Measurements from ENCODE around the gene ANXA6. TPM values are rescaled to one million over a fixed set of nuclear protein-coding genes. Genes with fewer than 3 reads are reported as not detected.

ANXA6 gene
- total and polyA plus RNA-seq, 2 donors (not counting 1 experiment from before 2014, with no cell fraction given) = 136 to 300 TPM

- Histone ChIP-seq H3K9me3 (ENCODE audit: control extremely low read depth in 1 of 3, control insufficient read depth in 2 of 3, insufficient read depth in 1 of 3, low read length in 2 of 3) (no peaks in the 10 kb centered on the region), H3K27ac (ENCODE audit: low read length in 2 of 2) (no peak overlapping the region), H3K79me2 (ENCODE audit: control insufficient read depth, insufficient read depth, low read length) (peaks cover 58% of the 10 kb centered on the region), H3K4me1 (ENCODE audit: control insufficient read depth in 2 of 2, insufficient read depth in 2 of 2, low read length in 2 of 2) (peaks cover 21 to 28% of the 10 kb centered on the region in 2 donors), H4K20me1 (ENCODE audit: control insufficient read depth, insufficient read depth, low read length, poor library complexity, severe bottlenecking) (no peaks in the 10 kb centered on the region), H3K4me3 (ENCODE audit: control extremely low read depth in 1 of 5, extremely low read depth in 1 of 5, insufficient read depth in 1 of 5, low read depth in 2 of 5, low read length in 4 of 5) (no peak overlapping the region), H3K9ac (ENCODE audit: low read length) (no peak overlapping the region), H3K27me3 (replicated peaks in 1 of 4; ENCODE audit: control extremely low read depth in 1 of 4, control insufficient read depth in 3 of 4, insufficient read depth in 4 of 4, low read length in 3 of 4) (no peaks in the 10 kb centered on the region), H3K4me2 (replicated peaks; ENCODE audit: low read depth, low read length, poor library complexity, severe bottlenecking) (peak overlapping the region; percentile 38), H2AFZ (ENCODE audit: insufficient read depth, low read depth, low read length, poor library complexity, severe bottlenecking) (peak overlapping the region; percentile 49), H3K36me3 (replicated peaks in 1 of 2; ENCODE audit: control extremely low read depth in 1 of 2, control insufficient read depth in 1 of 2, extremely low read depth in 1 of 2, insufficient read depth in 2 of 2, low read length in 1 of 2) (no peaks in the 10 kb centered on the region)
- H3K9me3 Mint-ChIP-seq (ENCODE audit: insufficient read depth) = no peaks in the 10 kb centered on the region
- ChIA-PET POLR2A (interaction anchor here (0.6 to 1.8 kb wide), 12 partner anchors 14 to 552 kb away, joined by 3 to 16 read pairs (median 3); partner anchors contain the start of gene CCDC69), CTCF (interaction anchor here (0.6 to 46.2 kb wide), 61 partner anchors 8 to 366 kb away, joined by 3 to 1701 read pairs (median 5); partner anchors contain the start of genes CCDC69, GM2A and TNIP1)
- 39% methylated on average over 5 of the region's 8 CpGs for WGBS (ENCODE audit: insufficient coverage)
- DNase-seq (peak; percentile 89), ATAC-seq (ENCODE audit: low read depth) (peak; percentile 97)
- no peak for TF ChIP-seq EZH2 (IDR thresholded peaks at IDR 0.05; ENCODE audit: borderline replicate concordance, insufficient read depth, low read depth, low read length, poor library complexity, severe bottlenecking)
- TF ChIP-seq, protein P1, sequence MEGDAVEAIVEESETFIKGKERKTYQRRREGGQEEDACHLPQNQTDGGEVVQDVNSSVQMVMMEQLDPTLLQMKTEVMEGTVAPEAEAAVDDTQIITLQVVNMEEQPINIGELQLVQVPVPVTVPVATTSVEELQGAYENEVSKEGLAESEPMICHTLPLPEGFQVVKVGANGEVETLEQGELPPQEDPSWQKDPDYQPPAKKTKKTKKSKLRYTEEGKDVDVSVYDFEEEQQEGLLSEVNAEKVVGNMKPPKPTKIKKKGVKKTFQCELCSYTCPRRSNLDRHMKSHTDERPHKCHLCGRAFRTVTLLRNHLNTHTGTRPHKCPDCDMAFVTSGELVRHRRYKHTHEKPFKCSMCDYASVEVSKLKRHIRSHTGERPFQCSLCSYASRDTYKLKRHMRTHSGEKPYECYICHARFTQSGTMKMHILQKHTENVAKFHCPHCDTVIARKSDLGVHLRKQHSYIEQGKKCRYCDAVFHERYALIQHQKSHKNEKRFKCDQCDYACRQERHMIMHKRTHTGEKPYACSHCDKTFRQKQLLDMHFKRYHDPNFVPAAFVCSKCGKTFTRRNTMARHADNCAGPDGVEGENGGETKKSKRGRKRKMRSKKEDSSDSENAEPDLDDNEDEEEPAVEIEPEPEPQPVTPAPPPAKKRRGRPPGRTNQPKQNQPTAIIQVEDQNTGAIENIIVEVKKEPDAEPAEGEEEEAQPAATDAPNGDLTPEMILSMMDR (IDR thresholded peaks at IDR 0.05) = peak; percentile 95
- H3K27ac Mint-ChIP-seq = peak overlapping the region; percentile 72
- H3K4me3 Mint-ChIP-seq = no peak overlapping the region
- H3K27me3 Mint-ChIP-seq = no peaks in the 10 kb centered on the region
- intact Hi-C loops (cut with micrococcal nuclease) = loop anchor here (1.0 to 2.0 kb wide), 6 partner anchors 32 to 364 kb away; no protein-coding TSS in a partner anchor
- peaks cover 36% of the 10 kb centered on the region for H3K4me1 Mint-ChIP-seq
These were observed 7.3 kb upstream of the ANXA6 start for GRCh38 chr5:151164687-151165392.

GRCh38 chr5:151162776-151163175 lies 5.2 kb upstream of the ANXA6 start:
- H2AFZ ChIP-seq (ENCODE audit: insufficient read depth, low read depth, low read length, poor library complexity, severe bottlenecking) = no peak overlapping the region
- intact Hi-C loops (cut with micrococcal nuclease) = no loop called here
- no peaks in the 10 kb centered on the region for H4K20me1 ChIP-seq (ENCODE audit: control insufficient read depth, insufficient read depth, low read length, poor library complexity, severe bottlenecking)
- Mint-ChIP-seq H3K27ac (no peak overlapping the region), H3K9me3 (ENCODE audit: insufficient read depth) (no peaks in the 10 kb centered on the region), H3K4me1 (peaks cover 42% of the 10 kb centered on the region), H3K27me3 (no peaks in the 10 kb centered on the region), H3K4me3 (no peak overlapping the region)
- H3K36me3 ChIP-seq (replicated peaks in 1 of 2; ENCODE audit: control extremely low read depth in 1 of 2, control insufficient read depth in 1 of 2, extremely low read depth in 1 of 2, insufficient read depth in 2 of 2, low read length in 1 of 2) = no peaks in the 10 kb centered on the region
- ChIA-PET POLR2A (interaction anchor here (1.2 to 1.7 kb wide), 2 partner anchors 21 to 37 kb away, joined by 7 read pairs; no protein-coding TSS in a partner anchor), CTCF (interaction anchor here (1.0 to 46.2 kb wide), 13 partner anchors 8 to 362 kb away, joined by 3 to 1701 read pairs (median 8); partner anchors contain the start of genes CCDC69 and GM2A)
- H3K4me2 ChIP-seq (replicated peaks; ENCODE audit: low read depth, low read length, poor library complexity, severe bottlenecking) = no peak overlapping the region
- ATAC-seq (ENCODE audit: low read depth) (no peak), DNase-seq (no peak)
- H3K9me3 ChIP-seq (ENCODE audit: control extremely low read depth in 1 of 3, control insufficient read depth in 2 of 3, insufficient read depth in 1 of 3, low read length in 2 of 3) = no peaks in the 10 kb centered on the region
- H3K4me3 ChIP-seq (ENCODE audit: control extremely low read depth in 1 of 5, extremely low read depth in 1 of 5, insufficient read depth in 1 of 5, low read depth in 2 of 5, low read length in 4 of 5) = no peak overlapping the region
- TF ChIP-seq, protein P1 (IDR thresholded peaks at IDR 0.05) = no peak
- no peak for TF ChIP-seq EZH2 (IDR thresholded peaks at IDR 0.05; ENCODE audit: borderline replicate concordance, insufficient read depth, low read depth, low read length, poor library complexity, severe bottlenecking)
- WGBS (ENCODE audit: insufficient coverage) = 89% methylated on average over 1 of the region's 1 CpG
- peaks cover 79% of the 10 kb centered on the region for H3K79me2 ChIP-seq (ENCODE audit: control insufficient read depth, insufficient read depth, low read length)
- no peak overlapping the region for H3K27ac ChIP-seq (ENCODE audit: low read length in 2 of 2)
- H3K9ac ChIP-seq (ENCODE audit: low read length) = no peak overlapping the region
- H3K4me1 ChIP-seq (ENCODE audit: control insufficient read depth in 2 of 2, insufficient read depth in 2 of 2, low read length in 2 of 2) = peaks cover 36 to 42% of the 10 kb centered on the region in 2 donors
- H3K27me3 ChIP-seq (replicated peaks in 1 of 4; ENCODE audit: control extremely low read depth in 1 of 4, control insufficient read depth in 3 of 4, insufficient read depth in 4 of 4, low read length in 3 of 4) = no peaks in the 10 kb centered on the region

Data from B cell (primary cell).